HG02973 (cell line): ENCODE data around the gene CMYA5.

Experiments
- ATAC-seq: cut with Tn5 transposase; IDR thresholded peaks from one replicate; pipeline ENCODE4 v1.9.1; 2021; ENCODE audit warnings: moderate library complexity; ENCODE audit not compliant: unreplicated experiment

CMYA5 gene

DNA sequence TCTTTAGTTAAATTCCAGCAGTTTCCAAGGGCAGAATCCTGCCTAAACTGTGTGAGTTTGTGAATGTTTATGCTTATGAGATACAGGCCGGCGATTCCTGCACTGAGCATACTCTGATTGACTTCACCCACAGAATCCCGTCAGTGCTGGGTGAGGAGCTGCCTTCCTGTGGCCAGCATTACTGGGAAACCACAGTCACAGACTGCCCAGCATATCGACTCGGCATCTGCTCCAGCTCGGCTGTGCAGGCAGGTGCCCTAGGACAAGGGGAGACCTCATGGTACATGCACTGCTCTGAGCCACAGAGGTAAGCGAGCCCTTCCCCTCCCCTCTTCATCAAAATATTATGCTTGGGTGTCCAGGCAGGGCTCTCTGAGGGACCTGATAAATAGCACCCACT is 103.7 kb downstream of the CMYA5 start:
- ATAC-seq: no peak

GRCh38 chr5:79793722-79794121 is 104.1 kb downstream of the CMYA5 start:
- ATAC-seq: no peak

DNA sequence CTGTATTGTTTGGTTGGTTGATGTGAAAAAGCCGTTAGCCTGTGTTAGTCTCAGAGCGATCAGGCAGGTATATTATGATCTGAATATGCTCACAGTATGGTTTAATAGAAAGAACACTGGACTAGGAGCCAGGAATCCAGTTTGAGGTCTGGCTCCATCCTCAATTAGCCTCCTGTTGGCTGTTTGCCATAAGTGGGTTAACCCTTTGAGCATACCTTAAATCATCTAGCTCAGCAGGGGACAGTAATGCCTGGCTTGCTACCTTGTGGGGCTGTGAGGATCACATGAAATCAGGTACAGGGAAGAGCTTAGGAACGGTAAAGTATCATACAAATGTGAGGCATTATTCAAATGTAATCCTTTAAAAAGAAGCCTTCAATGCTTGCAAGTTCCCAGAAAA is 104.7 kb downstream of the CMYA5 start:
- no peak for ATAC-seq

GRCh38 chr5:79795764-79796398 is 106.2 kb downstream of the CMYA5 start:
- ATAC-seq: no peak

DNA sequence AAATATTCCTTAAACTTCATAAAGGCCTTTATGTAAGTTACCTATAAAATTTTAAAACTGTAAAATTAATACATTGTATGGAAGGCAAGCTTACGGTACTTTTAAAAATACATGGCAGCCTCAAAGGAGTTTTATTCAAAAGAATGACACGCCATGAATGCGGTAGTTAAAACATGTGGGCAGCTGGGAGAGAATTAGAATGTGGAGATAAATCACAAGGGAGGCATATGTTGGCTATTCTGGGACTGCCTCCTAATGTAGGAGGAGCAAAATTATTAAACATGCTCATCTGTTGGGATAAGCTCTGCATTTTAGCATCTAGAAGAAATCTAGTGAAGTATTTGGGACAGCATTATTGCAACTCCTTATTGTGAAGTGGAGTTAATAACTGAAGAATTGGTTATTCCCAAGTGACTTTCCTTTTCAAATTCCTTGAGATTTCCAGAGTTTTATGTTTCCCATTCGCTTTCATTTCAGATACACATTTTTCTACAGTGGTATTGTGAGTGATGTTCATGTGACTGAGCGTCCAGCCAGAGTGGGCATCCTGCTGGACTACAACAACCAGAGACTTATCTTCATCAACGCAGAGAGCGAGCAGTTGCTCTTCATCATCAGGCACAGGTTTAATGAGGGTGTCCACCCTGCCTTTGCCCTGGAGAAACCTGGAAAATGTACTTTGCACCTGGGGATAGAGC is 109.4 kb downstream of the CMYA5 start:
- ATAC-seq: no peak

GRCh38 chr5:79800979-79801827 is 111.6 kb downstream of the CMYA5 start:
- no peak for ATAC-seq

- ATAC-seq: no peak
These were observed 112.8 kb downstream of the CMYA5 start for GRCh38 chr5:79802406-79802805.

DNA sequence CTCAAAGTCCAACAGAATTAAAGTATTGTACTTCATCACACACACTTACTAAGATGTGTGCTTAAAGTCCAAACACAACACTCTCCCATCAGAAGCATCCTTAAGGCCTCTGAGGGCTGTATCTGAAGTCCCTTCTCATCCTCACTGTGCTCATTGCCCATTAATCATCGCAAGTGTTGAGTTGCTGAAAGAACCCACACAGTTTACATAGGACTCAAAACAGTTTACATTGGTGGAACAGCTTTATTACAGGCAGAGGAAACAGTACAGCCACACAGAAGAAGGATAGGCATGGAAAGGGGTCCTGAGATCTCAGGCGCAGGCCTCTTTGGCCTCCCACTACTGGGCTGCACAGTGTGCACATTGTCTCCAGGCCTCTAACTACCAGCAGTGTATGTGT is 113.4 kb downstream of the CMYA5 start:
- no peak for ATAC-seq

DNA sequence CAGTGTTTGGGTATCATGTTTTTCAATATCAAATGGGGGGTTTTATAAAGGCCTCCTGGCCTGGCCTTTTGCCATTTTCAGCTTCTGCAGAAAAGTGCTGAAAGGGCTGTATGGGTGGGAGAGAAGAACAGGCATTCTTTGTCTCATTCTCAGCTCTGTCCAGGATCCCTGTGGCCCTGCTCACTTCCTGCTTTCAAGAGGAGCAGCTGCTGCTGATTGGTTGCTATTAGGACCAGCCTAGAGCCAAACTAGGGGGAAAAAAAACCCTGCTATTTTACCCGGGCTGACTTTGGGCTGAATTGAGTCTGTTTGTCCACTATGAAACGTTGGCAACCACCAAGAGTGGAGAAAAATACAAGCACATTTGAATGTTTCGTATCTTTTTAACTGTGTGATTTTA is 117.1 kb downstream of the CMYA5 start:
- ATAC-seq: no peak

GRCh38 chr5:79809743-79810142 is 120.1 kb downstream of the CMYA5 start:
- ATAC-seq: no peak

GRCh38 chr5:79811081-79811480 is 121.4 kb downstream of the CMYA5 start:
- ATAC-seq: no peak

- no peak for ATAC-seq
These were observed 122.3 kb downstream of the CMYA5 start for GRCh38 chr5:79811904-79812303.

GRCh38 chr5:79814699-79815098 is 125.1 kb downstream of the CMYA5 start:
- no peak for ATAC-seq

GRCh38 chr5:79816014-79816413 is 126.4 kb downstream of the CMYA5 start:
- ATAC-seq: no peak

- ATAC-seq: no peak
These were observed 131.0 kb downstream of the CMYA5 start for GRCh38 chr5:79820648-79821047.

- no peak for ATAC-seq
These were observed 134.8 kb downstream of the CMYA5 start for GRCh38 chr5:79824444-79824843.

DNA sequence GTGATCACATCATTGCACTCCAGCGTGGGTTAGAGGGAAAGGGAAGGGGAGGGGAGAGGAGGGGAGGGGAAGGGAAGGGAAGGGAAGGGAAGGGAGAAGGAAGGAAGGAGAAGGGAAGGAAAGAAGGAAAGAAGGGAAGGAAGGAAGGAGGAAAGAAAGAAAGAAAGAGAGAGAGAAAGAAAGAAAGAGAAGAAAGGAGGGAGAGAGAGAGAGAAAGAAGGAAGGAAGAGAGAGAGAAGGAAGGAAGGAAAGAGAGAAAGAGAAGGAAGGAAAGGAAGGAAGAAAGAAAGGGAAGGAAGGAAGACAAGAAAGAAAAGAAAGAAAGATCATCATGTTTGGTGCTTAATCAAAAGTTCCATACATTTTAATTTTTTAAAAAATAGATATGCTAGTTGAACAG is 136.2 kb downstream of the CMYA5 start:
- ATAC-seq: no peak

GRCh38 chr5:79827159-79827629 is 137.6 kb downstream of the CMYA5 start:
- no peak for ATAC-seq

- no peak for ATAC-seq
These were observed 139.6 kb downstream of the CMYA5 start for GRCh38 chr5:79829260-79829659.

DNA sequence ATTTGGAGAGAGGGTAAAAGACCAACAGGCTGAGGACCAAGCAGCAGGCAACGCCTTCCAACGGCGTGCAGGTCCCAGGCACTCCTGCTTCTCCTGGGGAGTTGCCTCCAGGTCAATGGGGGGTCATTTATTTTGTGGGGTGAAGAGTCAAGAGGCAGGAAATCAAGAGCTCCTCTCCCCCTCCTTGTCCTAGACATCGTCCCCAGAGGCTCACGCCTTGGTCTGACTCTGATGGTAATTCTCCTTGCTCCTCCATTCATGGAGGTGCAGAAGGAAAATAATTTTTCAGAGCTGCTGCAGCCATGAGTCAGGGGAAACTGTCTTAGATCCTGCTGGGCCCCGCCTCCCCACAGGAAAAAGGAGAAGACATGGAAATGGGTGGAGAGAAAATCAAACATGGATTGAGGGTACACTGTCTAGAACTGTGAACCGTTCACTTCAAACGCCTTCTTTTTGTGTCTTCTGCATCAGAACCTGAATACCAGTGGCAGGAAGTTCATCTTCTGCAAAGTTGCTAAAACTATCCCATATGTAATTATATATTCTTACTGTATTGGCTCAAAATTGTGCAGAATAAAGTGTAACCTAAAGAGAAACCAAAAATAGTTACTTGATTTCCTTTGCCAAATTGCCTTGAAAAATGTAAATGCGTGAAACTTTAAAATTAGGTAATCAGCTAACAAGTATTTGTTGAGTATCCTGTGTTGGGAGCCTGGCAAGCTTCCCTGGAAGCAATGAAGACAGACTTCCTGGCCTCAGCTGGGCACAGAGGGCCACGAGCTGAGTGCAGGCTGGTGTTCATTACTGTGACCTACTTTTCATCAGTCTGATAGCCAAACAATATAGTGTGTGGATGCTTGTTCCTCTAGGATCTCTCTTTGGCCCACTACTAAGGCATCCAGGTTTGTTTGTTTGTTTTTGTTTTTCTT is 142.0 kb downstream of the CMYA5 start:
- no peak for ATAC-seq

DNA sequence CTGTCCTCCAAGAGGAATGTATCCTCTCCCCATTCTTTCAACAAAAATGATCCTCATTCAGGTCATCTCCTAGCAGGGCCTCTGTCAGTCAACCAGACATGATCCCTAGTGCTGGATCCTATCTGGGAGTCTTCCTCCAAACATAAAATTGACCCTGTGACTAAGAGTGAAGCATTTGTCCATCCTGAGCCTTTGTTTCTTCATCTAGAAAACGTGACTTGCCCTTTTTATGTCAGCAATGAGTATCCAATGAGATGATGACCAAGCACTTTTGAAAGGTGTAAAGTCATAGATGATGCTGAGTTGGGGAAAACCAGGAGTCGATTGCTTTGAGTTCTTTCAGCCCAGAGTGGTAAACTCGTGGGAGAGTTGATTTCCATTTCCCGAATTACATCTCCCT is 143.3 kb downstream of the CMYA5 start:
- no peak for ATAC-seq
